Endometrial microvascular endothelial cells (primary cell): ENCODE data around the gene IFNLR1. TPM values are rescaled to one million over a fixed set of nuclear protein-coding genes. Genes with fewer than 3 reads are reported as not detected.

ENCODE experiments used
- in situ Hi-C: cut with HindIII; loops from 2 replicates; pipeline ENCODE4 v1.10.0; 2017; ENCODE audit warnings: low sequenced_read_pairs, low pct_unique_long_range_greater_than_20kb; ENCODE audit errors: inconsistent ontology term
- total RNA-seq: library from RNA; depleted of rRNA; stranded (reverse); fragments of >200 nt; gene quantifications from one replicate; pipeline ENCODE4 v1.2.3, GENCODE V29; 2015; ENCODE audit errors: inconsistent ontology term

The IFNLR1 gene
- total RNA-seq, 1 donor from 2014 or later, result not detected

GRCh38 chr1:24182061-24182460 is 5.0 kb downstream of the IFNLR1 start:
- in situ Hi-C loops, result no loop called here

GRCh38 chr1:24181619-24182018 is 5.5 kb downstream of the IFNLR1 start:
- in situ Hi-C loops, result no loop called here

GRCh38 chr1:24180676-24181075 is 6.4 kb downstream of the IFNLR1 start:
- in situ Hi-C loops, result no loop called here

GRCh38 chr1:24179251-24179840 is 7.7 kb downstream of the IFNLR1 start:
- in situ Hi-C loops, result no loop called here

GRCh38 chr1:24178407-24178806 is 8.7 kb downstream of the IFNLR1 start:
- in situ Hi-C loops, result no loop called here

- in situ Hi-C loops, result no loop called here
These were observed 9.9 kb downstream of the IFNLR1 start for GRCh38 chr1:24177161-24177560.

GRCh38 chr1:24175033-24175755 is 11.9 kb downstream of the IFNLR1 start:
- in situ Hi-C loops, result no loop called here

GRCh38 chr1:24173638-24174575 is 13.2 kb downstream of the IFNLR1 start:
- in situ Hi-C loops, result no loop called here

GRCh38 chr1:24172598-24172997 is 14.5 kb downstream of the IFNLR1 start:
- in situ Hi-C loops, result no loop called here

GRCh38 chr1:24169286-24169685 is 17.8 kb downstream of the IFNLR1 start:
- in situ Hi-C loops, result no loop called here

- in situ Hi-C loops, result no loop called here
These were observed 18.8 kb downstream of the IFNLR1 start for GRCh38 chr1:24168245-24168644.

- in situ Hi-C loops, result no loop called here
These were observed 20.1 kb downstream of the IFNLR1 start for GRCh38 chr1:24167008-24167407.

- in situ Hi-C loops, result no loop called here
These were observed 21.6 kb downstream of the IFNLR1 start for GRCh38 chr1:24165500-24165899.

- in situ Hi-C loops, result no loop called here
These were observed 23.1 kb downstream of the IFNLR1 start for GRCh38 chr1:24164004-24164403.

GRCh38 chr1:24162201-24162600 is 24.9 kb downstream of the IFNLR1 start:
- in situ Hi-C loops, result no loop called here

GRCh38 chr1:24161270-24161669 is 25.8 kb downstream of the IFNLR1 start:
- in situ Hi-C loops, result no loop called here

GRCh38 chr1:24159366-24159765 is 27.7 kb downstream of the IFNLR1 start:
- in situ Hi-C loops, result no loop called here

GRCh38 chr1:24157918-24158481 is 29.1 kb downstream of the IFNLR1 start:
- in situ Hi-C loops, result no loop called here

- in situ Hi-C loops, result no loop called here
These were observed 30.4 kb downstream of the IFNLR1 start for GRCh38 chr1:24156542-24157260.
